GM12874 (cell line): ENCODE results near the gene AFF2.

Experiments
- TF ChIP-seq, protein P1 (sequence below): IDR thresholded peaks from 2 replicates; pipeline ENCODE4 v1.5.1; 2011; ENCODE audit warnings: low read depth, mild to moderate bottlenecking, control low read depth, low read length, moderate library complexity; ENCODE audit not compliant: insufficient read depth

Gene AFF2

DNA sequence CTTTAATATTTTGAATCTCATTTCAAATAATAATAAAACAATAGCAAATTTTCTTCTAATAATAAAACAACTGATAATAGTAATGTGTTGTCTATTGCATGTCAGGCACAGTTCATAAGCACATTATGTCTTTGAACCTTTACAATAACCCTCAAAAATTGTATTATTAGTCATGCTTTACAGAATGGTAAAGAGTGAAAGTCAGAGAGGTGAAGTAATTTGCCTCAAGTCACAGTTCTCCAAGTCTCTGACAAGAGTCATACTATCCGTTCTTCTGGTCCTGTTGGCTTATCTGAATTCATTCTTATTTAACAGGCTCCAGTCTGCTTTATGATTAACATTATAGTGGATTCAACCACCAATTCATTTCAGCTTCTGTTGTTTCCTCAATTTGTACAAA lies 313.0 kb downstream of the AFF2 start:
- TF ChIP-seq, protein P1, sequence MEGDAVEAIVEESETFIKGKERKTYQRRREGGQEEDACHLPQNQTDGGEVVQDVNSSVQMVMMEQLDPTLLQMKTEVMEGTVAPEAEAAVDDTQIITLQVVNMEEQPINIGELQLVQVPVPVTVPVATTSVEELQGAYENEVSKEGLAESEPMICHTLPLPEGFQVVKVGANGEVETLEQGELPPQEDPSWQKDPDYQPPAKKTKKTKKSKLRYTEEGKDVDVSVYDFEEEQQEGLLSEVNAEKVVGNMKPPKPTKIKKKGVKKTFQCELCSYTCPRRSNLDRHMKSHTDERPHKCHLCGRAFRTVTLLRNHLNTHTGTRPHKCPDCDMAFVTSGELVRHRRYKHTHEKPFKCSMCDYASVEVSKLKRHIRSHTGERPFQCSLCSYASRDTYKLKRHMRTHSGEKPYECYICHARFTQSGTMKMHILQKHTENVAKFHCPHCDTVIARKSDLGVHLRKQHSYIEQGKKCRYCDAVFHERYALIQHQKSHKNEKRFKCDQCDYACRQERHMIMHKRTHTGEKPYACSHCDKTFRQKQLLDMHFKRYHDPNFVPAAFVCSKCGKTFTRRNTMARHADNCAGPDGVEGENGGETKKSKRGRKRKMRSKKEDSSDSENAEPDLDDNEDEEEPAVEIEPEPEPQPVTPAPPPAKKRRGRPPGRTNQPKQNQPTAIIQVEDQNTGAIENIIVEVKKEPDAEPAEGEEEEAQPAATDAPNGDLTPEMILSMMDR, result no peak

DNA sequence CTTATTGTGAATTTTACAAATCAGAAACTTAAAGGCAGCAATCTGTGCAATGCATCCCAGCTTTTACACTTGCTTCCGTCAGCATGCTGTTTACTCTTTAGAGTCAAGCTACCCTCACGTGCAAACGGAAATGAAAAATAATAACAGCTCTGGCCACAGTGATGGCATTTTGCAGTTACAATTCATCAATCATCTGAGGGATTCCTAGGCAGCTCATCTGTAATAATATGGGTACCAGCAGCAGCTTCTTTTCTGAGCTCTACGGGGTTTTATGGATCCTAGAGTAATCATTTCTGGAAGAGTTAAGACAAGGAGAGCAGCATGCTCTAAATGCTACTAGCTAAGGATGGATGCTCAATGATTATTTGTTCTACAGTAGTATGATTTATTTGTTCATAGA lies 313.6 kb downstream of the AFF2 start:
- TF ChIP-seq, protein P1, result no peak

DNA sequence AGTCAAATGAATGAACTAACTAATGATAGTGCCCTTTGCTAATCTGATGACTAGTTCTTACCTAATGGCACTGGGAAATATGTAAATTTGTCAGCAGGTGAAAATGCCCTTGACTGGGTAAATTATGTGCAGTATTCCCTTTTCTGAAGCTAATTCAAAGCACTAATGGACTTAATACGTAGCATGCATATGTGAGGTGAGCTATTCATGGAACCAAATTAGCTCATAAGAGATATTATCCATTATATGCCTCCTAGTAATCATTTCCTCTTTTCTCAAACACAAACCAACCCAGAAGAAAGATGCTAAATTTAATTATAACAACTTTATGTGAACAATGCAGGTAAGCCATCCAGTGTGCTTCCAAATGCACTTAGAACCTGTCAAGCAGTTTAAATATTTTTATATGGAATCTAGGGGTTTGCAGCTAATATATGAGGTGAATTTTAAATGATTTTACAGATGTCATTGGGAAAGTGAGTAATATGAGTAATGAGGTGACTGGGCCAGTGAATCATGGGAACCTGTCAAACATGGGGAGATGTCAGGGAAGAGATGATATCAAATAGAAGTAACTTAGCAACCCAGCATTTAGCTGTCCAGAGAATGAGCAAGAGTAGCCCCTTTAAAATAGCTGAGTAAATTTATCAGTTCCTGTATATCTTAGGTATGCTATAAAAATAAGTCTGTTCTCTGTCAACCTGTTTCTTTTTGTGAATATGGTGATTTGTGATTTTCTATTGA lies 315.0 kb downstream of the AFF2 start:
- TF ChIP-seq, protein P1, result no peak

DNA sequence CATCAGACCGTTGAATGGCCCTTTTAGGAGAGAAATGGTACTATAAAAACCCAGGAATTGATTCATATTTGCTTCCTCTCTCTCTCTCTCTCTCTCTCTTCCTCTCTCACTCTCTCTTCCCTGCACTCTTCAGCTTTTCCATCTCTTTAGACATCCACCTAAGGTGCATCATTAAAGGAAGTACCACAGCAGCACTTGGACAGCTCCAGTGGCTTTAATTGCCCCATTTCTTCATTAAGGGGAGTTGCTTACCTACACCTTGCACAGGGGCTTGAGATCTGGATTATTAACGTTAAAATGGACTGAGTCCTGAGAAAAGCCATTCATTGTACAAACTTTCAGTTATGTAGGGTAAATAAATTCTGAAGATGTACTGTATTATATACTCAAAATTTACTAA lies 323.6 kb downstream of the AFF2 start:
- TF ChIP-seq, protein P1, result no peak

DNA sequence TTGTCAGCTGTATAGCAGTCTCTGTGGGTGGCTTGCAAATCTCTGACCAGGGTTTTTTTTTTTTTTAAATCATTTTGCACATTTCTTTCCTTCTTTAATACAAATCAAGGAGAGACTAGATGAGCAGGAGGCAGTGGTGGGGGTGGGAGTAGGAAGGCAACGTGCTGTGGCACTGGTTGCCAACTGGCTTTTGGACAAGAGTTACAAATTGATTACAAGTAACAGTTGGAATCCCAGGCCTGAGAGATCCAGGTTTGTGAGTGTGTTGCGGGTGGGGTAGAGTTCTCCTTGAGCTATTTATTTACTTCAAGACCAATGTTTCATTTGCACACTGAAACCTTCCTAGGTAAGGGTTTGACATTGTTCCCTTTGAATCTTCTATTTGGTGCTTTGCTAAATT lies 325.3 kb downstream of the AFF2 start:
- TF ChIP-seq, protein P1, result no peak

DNA sequence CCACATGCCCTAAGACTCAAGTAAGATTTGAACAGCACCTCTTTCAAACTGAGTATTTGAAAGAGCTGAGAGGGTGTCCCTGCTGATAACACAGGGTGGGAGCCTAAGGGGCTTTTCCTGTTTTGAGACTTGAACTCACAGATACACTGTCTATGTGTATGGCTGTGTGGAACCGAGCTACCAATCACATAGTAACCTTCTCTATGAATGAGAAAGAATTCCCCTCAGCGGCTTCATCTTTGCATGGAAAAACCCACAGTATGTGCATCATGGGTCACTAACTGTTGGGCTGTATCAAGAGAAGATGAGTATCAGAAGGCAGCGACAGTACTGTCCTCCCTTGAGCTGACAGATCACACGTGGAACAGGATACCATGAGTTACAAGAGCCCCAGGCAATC lies 336.3 kb downstream of the AFF2 start:
- TF ChIP-seq, protein P1, result no peak

DNA sequence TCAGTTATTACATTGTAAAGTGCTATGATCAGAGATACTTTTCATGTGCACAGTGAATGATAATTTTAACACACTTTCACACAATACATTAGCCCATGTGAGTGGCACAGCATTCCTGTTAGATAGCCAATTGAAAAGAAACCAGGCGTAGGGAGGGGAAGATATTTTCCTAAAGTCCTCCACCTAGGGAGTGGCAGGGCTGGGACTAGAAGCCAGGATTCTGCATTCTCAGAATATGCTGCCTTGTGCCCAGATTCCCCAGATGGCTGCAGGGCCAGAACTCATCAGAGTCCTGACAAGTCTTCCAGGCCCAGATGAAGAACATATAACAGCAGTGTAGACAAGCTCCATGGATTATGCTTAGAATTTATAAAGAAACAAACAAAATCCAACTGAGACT lies 350.2 kb downstream of the AFF2 start:
- TF ChIP-seq, protein P1, result no peak
